ENCODE measurements around the gene UBE2B. TPM values are rescaled to one million over a fixed set of nuclear protein-coding genes. Genes with fewer than 3 reads are reported as not detected.
"Not testable (repeated sequence)": the region's sequence is repeated elsewhere in the genome, so short reads cannot be mapped to it uniquely, and the experiment has no call there.

Gene UBE2B
- 10 to 100 TPM; 54.5 to 62.0 TPM for total RNA-seq
- 92.1 TPM for polyA plus RNA-seq (2013, experiment 1 of 2)
- 86.2 TPM for polyA plus RNA-seq (2013, experiment 2 of 2)
- long read RNA-seq, experiment 1, transcript UBE2B-201 (6 exons, 2,515 nt), result major isoform, 14 of 21 reads
- long read RNA-seq, experiment 1, partial matches to known transcripts, result 2 of 21 reads
- long read RNA-seq, experiment 1, other reads (novel, unspliced or antisense), result 4 of 21 reads
- long read RNA-seq, experiment 2, transcript UBE2B-201 (6 exons, 2,515 nt), result major isoform, 21 of 27 reads
- long read RNA-seq, experiment 2, partial matches to known transcripts, result 0 of 27 reads
- long read RNA-seq, experiment 2, other reads (novel, unspliced or antisense), result 4 of 27 reads
- long read RNA-seq, experiment 3, transcript UBE2B-201 (6 exons, 2,515 nt), result major isoform, 17 of 23 reads
- long read RNA-seq, experiment 3, partial matches to known transcripts, result 1 of 23 reads
- long read RNA-seq, experiment 3, other reads (novel, unspliced or antisense), result 5 of 23 reads
- long read RNA-seq, experiment 4, transcript UBE2B-201 (6 exons, 2,515 nt), result major isoform, 23 of 29 reads
- long read RNA-seq, experiment 4, partial matches to known transcripts, result 0 of 29 reads
- long read RNA-seq, experiment 4, other reads (novel, unspliced or antisense), result 4 of 29 reads

DNA sequence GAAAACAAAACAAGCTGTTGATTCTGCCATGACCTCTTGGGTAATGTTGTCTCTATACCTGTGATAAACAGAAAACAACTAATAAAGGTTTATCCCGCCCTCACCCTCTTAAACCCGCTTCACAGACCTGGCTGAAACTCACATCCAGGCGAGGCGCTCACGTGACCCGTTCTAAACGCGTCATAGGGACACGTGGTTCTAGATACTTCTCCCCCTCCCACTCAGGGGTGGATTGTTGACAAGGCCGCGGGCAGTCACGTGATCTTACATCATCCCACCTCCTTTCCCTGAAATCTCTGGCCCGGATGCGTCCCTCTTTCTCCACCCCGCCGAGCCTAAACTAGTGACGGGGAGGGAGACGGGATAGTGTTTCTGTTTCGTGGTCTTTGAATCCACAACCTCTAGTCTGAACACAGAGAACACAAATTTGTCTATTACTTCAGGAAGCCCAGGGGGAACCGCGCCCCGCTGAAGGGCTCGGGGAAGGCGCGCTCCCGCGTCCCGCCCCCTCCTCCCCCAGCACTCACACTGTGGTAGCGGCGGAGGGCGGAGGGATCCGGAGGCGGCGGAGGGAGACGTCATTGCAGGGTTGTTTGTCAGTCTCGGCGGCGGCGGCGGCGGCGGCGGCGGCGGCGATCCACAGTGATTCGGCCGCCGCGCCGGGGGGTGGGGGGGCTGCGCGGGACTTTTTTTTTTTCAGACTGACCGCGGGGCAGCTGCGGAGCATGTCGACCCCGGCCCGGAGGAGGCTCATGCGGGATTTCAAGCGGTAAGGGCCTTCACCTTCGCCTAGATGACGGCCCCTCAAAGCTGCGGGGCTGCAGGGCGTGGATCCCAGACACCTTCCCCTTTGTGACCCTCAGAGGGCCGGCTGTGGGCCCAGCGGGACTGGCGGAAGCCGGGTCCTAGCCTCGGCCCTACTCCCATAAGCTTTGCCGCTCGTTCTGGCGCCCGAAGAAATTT, at the start of gene UBE2B:
Gene UBE2B (plus strand): TSS at position 699 of the 963 bp plus-strand sequence. CDS start 27 bp downstream, at position 726.
- no peaks in the 10 kb centered on the region for H3K27me3 ChIP-seq (ENCODE audit: control insufficient read depth, insufficient read depth, low read length, poor library complexity, severe bottlenecking)
- TF ChIP-seq, protein P1, sequence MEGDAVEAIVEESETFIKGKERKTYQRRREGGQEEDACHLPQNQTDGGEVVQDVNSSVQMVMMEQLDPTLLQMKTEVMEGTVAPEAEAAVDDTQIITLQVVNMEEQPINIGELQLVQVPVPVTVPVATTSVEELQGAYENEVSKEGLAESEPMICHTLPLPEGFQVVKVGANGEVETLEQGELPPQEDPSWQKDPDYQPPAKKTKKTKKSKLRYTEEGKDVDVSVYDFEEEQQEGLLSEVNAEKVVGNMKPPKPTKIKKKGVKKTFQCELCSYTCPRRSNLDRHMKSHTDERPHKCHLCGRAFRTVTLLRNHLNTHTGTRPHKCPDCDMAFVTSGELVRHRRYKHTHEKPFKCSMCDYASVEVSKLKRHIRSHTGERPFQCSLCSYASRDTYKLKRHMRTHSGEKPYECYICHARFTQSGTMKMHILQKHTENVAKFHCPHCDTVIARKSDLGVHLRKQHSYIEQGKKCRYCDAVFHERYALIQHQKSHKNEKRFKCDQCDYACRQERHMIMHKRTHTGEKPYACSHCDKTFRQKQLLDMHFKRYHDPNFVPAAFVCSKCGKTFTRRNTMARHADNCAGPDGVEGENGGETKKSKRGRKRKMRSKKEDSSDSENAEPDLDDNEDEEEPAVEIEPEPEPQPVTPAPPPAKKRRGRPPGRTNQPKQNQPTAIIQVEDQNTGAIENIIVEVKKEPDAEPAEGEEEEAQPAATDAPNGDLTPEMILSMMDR (conservative IDR thresholded peaks at IDR 0.05), result no peak
- H3K4me1 ChIP-seq (ENCODE audit: control insufficient read depth, insufficient read depth, low read length), result peaks cover 3% of the 10 kb centered on the region
- H3K9me3 Mint-ChIP-seq, result peaks cover 11% of the 10 kb centered on the region
- H3K4me3 Mint-ChIP-seq, result peak within 1 kb of the TSS; percentile 99
- peaks cover 14% of the 10 kb centered on the region for H3K4me1 Mint-ChIP-seq
- H3K9me3 ChIP-seq (ENCODE audit: control insufficient read depth, low read length), result peaks cover 11% of the 10 kb centered on the region
- peak within 1 kb of the TSS; percentile 98 for H3K9ac ChIP-seq (ENCODE audit: extremely low read depth, low read length, poor library complexity, severe bottlenecking)
- H3K4me3 ChIP-seq (ENCODE audit: low read length), result peak within 1 kb of the TSS; percentile 98
- H3K27ac Mint-ChIP-seq, result peak within 1 kb of the TSS; percentile 99
- H3K36me3 ChIP-seq (ENCODE audit: control insufficient read depth, insufficient read depth, low read length), result peaks cover 26% of the 10 kb centered on the region
- H3K27me3 Mint-ChIP-seq (ENCODE audit: insufficient read depth), result peaks cover 2% of the 10 kb centered on the region
- WGBS, 2 experiments (ENCODE audit: insufficient coverage in 1 of 2, insufficient read length in 1 of 2), result 0% methylated on average over 18 to 74 of the region's 74 CpGs
- peaks cover 32% of the 10 kb centered on the region for H3K36me3 Mint-ChIP-seq (ENCODE audit: low read depth)
- DNase-seq, result peak; percentile 98
- H3K27ac ChIP-seq (ENCODE audit: low read depth, low read length), result peak within 1 kb of the TSS; percentile 100

DNA sequence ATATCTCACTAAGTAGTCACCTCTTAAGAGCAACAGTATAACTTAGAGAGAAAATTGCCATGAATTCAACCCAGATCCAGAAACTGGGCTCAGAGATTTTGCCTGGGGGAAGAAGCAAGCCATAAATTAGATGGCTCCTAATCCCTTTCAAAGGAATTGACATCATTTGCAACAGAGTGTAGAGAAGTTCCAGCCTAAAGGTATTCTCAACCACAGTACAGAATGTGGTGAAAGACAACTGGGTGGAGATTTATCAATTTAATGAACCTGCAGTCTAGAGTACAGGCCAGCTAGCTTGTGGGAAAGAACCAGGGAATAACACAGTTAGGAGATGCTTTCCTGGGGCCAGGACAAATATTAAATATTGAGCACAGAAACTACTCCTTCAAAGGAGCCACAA, 44.0 kb upstream of the UBE2B start:
- TF ChIP-seq, protein P1 (conservative IDR thresholded peaks at IDR 0.05), result no peak
- no peak overlapping the region for H3K9ac ChIP-seq (ENCODE audit: extremely low read depth, low read length, poor library complexity, severe bottlenecking)
- H3K4me1 ChIP-seq (ENCODE audit: control insufficient read depth, insufficient read depth, low read length), result no peaks in the 10 kb centered on the region
- no peaks in the 10 kb centered on the region for H3K4me1 Mint-ChIP-seq
- no peak overlapping the region for H3K4me3 Mint-ChIP-seq
- peaks cover 45% of the 10 kb centered on the region for H3K9me3 Mint-ChIP-seq
- H3K36me3 Mint-ChIP-seq (ENCODE audit: low read depth), result peaks cover 15% of the 10 kb centered on the region
- DNase-seq, result no peak
- H3K27ac ChIP-seq (ENCODE audit: low read depth, low read length), result no peak overlapping the region
- H3K36me3 ChIP-seq (ENCODE audit: control insufficient read depth, insufficient read depth, low read length), result no peaks in the 10 kb centered on the region
- no peak overlapping the region for H3K4me3 ChIP-seq (ENCODE audit: low read length)
- H3K27me3 Mint-ChIP-seq (ENCODE audit: insufficient read depth), result peaks cover 5% of the 10 kb centered on the region
- no peaks in the 10 kb centered on the region for H3K27me3 ChIP-seq (ENCODE audit: control insufficient read depth, insufficient read depth, low read length, poor library complexity, severe bottlenecking)
- peaks cover 26% of the 10 kb centered on the region for H3K9me3 ChIP-seq (ENCODE audit: control insufficient read depth, low read length)
- no peak overlapping the region for H3K27ac Mint-ChIP-seq

DNA sequence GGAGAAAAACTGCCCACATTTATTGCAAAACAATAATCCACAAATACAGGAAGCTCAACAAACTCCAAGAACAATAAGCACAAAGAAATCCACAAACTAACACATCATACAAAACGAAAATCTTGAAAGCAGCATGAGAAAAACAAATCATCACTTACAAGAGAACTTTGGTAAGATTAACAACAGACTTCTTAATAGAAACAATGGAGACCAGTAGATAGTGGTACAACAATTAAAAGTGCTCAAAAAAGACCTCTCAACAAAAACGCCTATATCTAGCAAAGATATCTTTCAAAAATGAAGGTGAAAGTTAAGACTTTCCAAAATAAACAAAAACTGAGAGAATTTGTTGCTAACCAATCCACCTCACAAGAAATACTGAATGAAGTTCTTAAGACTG, 42.8 kb upstream of the UBE2B start:
- Histone ChIP-seq H3K36me3 (ENCODE audit: control insufficient read depth, insufficient read depth, low read length) (no peaks in the 10 kb centered on the region), H3K4me3 (ENCODE audit: low read length) (no peak overlapping the region), H3K4me1 (ENCODE audit: control insufficient read depth, insufficient read depth, low read length) (no peaks in the 10 kb centered on the region), H3K27me3 (ENCODE audit: control insufficient read depth, insufficient read depth, low read length, poor library complexity, severe bottlenecking) (no peaks in the 10 kb centered on the region), H3K27ac (ENCODE audit: low read depth, low read length) (no peak overlapping the region), H3K9ac (ENCODE audit: extremely low read depth, low read length, poor library complexity, severe bottlenecking) (no peak overlapping the region), H3K9me3 (ENCODE audit: control insufficient read depth, low read length) (peaks cover 27% of the 10 kb centered on the region)
- Mint-ChIP-seq H3K27me3 (ENCODE audit: insufficient read depth) (peaks cover 12% of the 10 kb centered on the region), H3K9me3 (peaks cover 58% of the 10 kb centered on the region), H3K27ac (no peak overlapping the region), H3K36me3 (ENCODE audit: low read depth) (peaks cover 15% of the 10 kb centered on the region), H3K4me3 (no peak overlapping the region), H3K4me1 (no peaks in the 10 kb centered on the region)
- no peak for DNase-seq
- TF ChIP-seq, protein P1 (conservative IDR thresholded peaks at IDR 0.05), result no peak
- WGBS, 2 experiments (ENCODE audit: insufficient coverage in 1 of 2, insufficient read length in 1 of 2), result 70% methylated on average over 2 of the region's 2 CpGs; no CpG with 5 or more reads in 1 of the 2 experiments

DNA sequence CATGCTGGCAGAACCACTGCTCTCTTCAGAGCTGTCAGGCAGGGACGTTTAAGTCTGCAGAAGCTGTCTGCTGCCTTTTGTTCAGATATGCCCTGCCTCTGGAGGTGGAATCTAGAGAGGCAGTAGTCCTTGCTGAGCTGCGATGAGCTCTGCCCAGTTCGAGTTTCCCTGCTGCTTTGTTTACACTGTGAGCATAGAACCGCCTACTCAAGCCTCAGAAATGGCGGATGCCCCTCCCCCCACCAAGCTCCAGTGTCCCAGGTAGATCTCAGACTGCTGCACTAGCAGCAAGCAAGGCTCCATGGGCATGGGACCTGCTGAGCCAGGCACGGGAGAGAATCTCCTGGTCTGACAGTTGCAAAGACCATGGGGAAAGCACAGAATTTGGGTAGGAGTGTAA, 34.5 kb upstream of the UBE2B start:
- not testable (repeated sequence) for DNase-seq; H3K27ac ChIP-seq (ENCODE audit: low read depth, low read length); H3K27ac Mint-ChIP-seq; H3K9ac ChIP-seq (ENCODE audit: extremely low read depth, low read length, poor library complexity, severe bottlenecking); H3K4me1 ChIP-seq (ENCODE audit: control insufficient read depth, insufficient read depth, low read length); H3K4me3 Mint-ChIP-seq; H3K27me3 ChIP-seq (ENCODE audit: control insufficient read depth, insufficient read depth, low read length, poor library complexity, severe bottlenecking); H3K4me1 Mint-ChIP-seq
- peaks cover 66% of the 10 kb centered on the region for H3K9me3 ChIP-seq (ENCODE audit: control insufficient read depth, low read length)
- peak overlapping the region; percentile 35 for H3K4me3 ChIP-seq (ENCODE audit: low read length)
- peaks cover 52% of the 10 kb centered on the region for H3K36me3 Mint-ChIP-seq (ENCODE audit: low read depth)
- peaks cover 10% of the 10 kb centered on the region for H3K36me3 ChIP-seq (ENCODE audit: control insufficient read depth, insufficient read depth, low read length)
- H3K9me3 Mint-ChIP-seq, result peaks cover 93% of the 10 kb centered on the region
- H3K27me3 Mint-ChIP-seq (ENCODE audit: insufficient read depth), result peaks cover 17% of the 10 kb centered on the region
- 87 to 91% methylated on average over 5 to 6 of the region's 6 CpGs for WGBS, 2 experiments (ENCODE audit: insufficient coverage in 1 of 2, insufficient read length in 1 of 2)
